Skeletal muscle satellite cell (primary cell): ENCODE data around the gene UFD1.
"Not testable (repeated sequence)": the region's sequence is repeated elsewhere in the genome, so short reads cannot be mapped to it uniquely, and the experiment has no call there.

ENCODE experiments used
- H3K27me3 ChIP-seq: 2 replicates; pipeline ENCODE4 v1.7.0; 2013; ENCODE audit warnings: low read length; ENCODE audit not compliant: control insufficient read depth, insufficient read depth
- H3K36me3 ChIP-seq: 2 replicates; pipeline ENCODE4 v1.7.0; 2013; ENCODE audit warnings: mild to moderate bottlenecking, control low read depth, low read length; ENCODE audit not compliant: insufficient read depth
- H3K4me1 ChIP-seq: 2 replicates; pipeline ENCODE4 v1.7.0; 2013; ENCODE audit warnings: low read length; ENCODE audit not compliant: control insufficient read depth, insufficient read depth
- H3K4me2 ChIP-seq: 2 replicates; pipeline ENCODE4 v1.7.0; 2013; ENCODE audit warnings: mild to moderate bottlenecking, low read length
- H3K4me3 ChIP-seq: 2 replicates; pipeline ENCODE4 v1.7.0; 2013; ENCODE audit warnings: low read length
- H3K9ac ChIP-seq: 2 replicates; pipeline ENCODE4 v1.7.0; 2013; ENCODE audit warnings: mild to moderate bottlenecking, low read depth, low read length, moderate library complexity
- H3K9me3 ChIP-seq: replicated peaks from 2 replicates; pipeline ENCODE4 v1.7.0; 2013; ENCODE audit warnings: mild to moderate bottlenecking, control low read depth, low read length

Gene UFD1

DNA sequence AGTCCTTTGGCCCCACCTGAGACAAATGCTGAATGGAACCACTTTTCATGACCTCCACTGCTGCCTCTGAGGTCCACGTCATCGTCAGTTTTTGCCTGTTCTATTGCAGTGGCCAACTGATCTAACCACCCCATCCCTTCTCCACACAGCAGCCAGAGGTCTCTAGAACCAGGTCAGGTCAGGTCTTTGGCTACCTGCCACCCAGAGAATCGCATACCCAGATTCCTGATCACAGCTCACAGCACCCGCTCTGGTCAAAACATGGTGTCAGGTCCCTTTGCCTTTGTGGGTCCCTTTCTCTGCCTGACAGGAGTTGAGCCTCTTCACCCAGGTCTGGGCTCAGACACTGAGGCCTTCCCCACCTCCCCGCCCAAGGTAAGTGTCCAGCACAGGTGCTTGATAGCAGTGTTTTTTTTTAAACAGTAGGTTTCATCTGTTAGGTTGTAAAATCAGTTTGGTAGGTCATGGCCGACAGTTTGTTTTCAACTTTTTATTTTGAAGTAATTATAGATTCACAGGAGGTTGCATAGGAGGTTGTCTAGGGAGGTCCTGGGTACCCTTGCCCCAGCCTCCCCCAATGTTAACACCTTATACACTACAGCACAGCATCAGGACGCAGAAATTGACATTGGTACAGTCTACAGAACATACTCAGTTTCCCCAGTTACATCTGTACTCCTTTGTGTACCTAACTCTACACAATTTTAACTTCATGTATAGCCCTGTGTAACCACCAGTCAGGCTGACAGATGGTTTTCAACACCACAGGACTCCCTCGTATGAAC, 38.4 kb downstream of the UFD1 start:
- H3K4me1 ChIP-seq, result no peaks in the 10 kb centered on the region
- no peak overlapping the region for H3K4me2 ChIP-seq
- H3K9me3 ChIP-seq, result no peaks in the 10 kb centered on the region
- H3K27me3 ChIP-seq, result no peaks in the 10 kb centered on the region
- no peak overlapping the region for H3K4me3 ChIP-seq
- peaks cover 16% of the 10 kb centered on the region for H3K36me3 ChIP-seq
- no peak overlapping the region for H3K9ac ChIP-seq

DNA sequence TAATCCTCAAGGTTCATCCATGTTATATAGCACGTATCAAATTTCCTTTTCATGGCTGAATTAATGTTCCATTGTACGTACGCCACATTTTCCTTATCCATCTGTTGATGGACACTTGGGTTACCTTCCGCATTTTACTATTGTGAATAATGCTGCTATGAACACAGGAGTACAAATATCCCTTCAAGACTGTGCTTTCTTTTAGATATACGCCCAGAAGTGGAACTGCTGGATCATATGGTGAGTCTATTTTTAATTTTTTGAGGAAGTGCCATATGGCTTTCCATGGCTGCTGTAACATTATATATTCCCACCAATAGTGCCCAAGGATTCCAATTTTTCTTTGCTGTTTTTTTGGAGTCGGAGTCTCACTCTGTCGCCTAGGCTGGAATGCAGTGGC, 40.7 kb downstream of the UFD1 start:
- Histone ChIP-seq H3K4me3 (no peak overlapping the region), H3K9ac (no peak overlapping the region), H3K36me3 (peaks cover 17% of the 10 kb centered on the region), H3K27me3 (no peaks in the 10 kb centered on the region), H3K4me1 (peaks cover 4% of the 10 kb centered on the region), H3K4me2 (no peak overlapping the region), H3K9me3 (no peaks in the 10 kb centered on the region)

DNA sequence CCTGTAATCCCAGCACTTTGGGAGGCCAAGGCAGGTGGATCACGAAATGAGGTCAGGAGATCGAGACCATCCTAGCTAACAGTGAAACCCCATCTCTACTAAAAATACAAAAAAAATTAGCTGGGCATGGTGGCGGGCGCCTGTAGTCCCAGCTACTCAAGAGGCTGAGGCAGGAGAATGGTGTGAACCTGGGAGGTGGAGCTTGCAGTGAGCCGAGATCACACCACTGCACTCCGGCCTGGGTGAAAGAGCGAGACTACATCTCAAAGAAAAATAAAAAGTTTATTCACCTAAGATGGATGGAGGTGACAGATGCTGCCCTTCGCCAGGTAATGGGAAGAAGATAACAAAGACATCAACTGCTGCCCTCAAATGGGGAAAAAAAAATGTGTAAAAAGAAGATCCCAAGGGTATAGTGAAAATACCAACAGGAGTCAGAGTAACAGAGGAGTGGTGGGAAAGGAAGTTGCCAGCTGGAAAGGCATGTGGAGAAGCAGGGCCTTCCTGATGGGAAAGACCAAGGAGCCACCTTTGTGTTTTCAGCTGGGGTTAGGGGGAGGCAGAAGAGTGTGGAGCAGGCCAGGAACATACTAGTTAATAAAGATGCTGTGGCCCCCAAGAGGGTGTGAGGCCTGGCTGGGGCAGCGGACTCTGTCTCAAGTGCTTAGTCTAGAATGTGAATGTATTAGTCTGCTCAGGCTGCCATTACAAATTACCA, 42.4 kb downstream of the UFD1 start:
- not testable (repeated sequence) for H3K9ac ChIP-seq, H3K9me3 ChIP-seq, H3K4me2 ChIP-seq, H3K27me3 ChIP-seq, H3K4me3 ChIP-seq, H3K4me1 ChIP-seq
- H3K36me3 ChIP-seq, result peaks cover 17% of the 10 kb centered on the region

DNA sequence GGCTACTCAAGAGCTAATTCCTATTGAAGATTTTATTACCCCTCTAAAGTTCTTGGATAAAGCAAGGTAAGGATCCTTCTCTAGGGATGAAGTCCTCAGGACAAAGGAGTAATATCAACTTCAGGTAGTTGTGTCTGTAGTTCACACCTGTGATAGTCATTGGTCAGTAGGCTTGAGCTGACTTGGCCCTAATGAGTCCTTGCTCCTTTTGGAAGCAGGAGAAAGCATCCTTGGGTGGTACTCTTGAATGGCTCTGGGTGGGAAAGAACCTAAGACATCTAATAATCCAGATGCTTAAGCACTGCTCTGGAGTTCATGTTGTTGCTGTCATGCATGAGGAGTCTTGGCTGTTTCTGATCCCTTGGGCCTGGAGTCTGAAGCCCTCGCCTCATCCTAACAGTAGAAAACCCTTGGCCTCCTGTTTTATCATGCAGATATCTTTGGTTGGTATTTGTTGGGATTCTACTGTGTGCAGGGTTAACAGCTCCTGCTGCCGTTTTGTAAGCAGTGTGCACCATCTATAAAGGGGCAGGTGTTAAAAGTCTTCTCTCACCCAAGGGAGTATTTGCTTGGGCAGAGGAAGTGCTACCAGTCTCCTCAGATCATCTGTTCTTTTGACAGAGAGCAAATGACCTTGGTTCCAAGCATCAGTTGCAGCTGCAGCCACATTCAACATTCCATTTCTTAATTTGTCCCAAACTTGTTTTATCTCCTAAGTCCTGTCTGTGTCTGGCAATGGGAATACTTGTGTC, 44.0 kb downstream of the UFD1 start:
- no peak overlapping the region for H3K4me3 ChIP-seq
- no peak overlapping the region for H3K4me2 ChIP-seq
- H3K9me3 ChIP-seq, result no peaks in the 10 kb centered on the region
- no peak overlapping the region for H3K9ac ChIP-seq
- no peaks in the 10 kb centered on the region for H3K27me3 ChIP-seq
- peaks cover 11% of the 10 kb centered on the region for H3K4me1 ChIP-seq
- peaks cover 14% of the 10 kb centered on the region for H3K36me3 ChIP-seq

DNA sequence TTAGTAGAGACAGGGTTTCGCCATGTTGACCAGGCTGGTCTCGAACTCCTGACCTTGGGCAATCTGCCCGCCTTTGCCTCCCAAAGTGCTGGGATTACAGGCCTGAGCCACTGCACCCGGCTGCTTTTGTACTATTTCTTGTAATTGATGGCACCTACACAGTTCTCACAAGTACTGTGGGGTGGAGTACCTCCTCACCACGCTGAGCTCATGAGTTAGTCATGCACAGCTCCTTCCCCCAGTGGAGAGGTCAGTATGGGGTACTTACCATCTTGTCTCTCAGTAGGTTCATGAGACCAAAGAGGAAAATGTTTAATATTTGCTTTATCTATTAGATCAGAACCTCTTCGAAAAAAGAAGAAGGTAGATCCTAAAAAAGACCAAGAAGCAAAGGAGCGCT, 44.6 kb downstream of the UFD1 start:
- H3K4me1 ChIP-seq, result peaks cover 18% of the 10 kb centered on the region
- H3K36me3 ChIP-seq, result peaks cover 14% of the 10 kb centered on the region
- no peak overlapping the region for H3K4me3 ChIP-seq
- H3K9me3 ChIP-seq, result no peaks in the 10 kb centered on the region
- H3K9ac ChIP-seq, result no peak overlapping the region
- H3K27me3 ChIP-seq, result no peaks in the 10 kb centered on the region
- no peak overlapping the region for H3K4me2 ChIP-seq

DNA sequence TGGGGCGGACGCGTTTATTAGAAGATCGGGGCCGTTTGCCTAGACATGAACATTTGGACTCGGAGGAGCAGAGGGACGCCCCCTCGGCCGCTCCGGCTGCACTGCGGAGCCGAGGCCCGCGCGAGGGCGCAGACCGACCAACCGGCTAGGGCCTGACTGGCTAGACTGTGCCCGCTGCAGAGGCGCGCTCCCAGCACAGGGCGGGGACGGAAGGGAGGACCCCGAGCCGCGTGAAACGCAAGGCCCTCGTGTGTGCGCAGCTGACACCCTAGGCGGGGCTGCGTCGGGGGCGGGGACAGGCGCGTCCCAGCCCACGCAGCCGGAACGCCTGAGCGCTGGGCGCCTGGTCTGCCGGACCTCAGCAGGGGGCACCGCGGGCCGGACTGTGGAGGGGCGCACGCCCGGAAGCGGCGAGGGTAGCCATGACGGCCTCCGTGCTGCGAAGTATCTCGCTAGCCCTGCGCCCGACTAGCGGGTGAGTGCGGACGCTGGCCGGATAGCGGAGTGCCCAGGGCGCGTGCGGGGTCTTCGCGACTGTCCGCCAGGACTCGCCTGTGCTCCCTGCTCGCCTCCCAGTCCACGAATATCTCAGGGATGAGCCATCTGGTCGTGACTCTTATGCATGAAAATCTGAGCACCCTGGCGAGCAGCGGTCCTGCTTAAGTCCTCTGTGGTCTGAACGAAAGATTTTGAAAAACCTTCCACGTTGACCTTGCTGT, 46.7 kb downstream of the UFD1 start, which contains the start of gene MRPL40:
MRPL40 (plus strand) TSS at position 413 of the 719 bp plus-strand sequence; CDS start at position 423, 10 bp downstream.
- peaks cover 14% of the 10 kb centered on the region for H3K36me3 ChIP-seq
- H3K9me3 ChIP-seq, result no peaks in the 10 kb centered on the region
- H3K9ac ChIP-seq, result peak within 1 kb of the TSS; percentile 95
- H3K4me3 ChIP-seq, result peak within 1 kb of the TSS; percentile 81
- H3K4me2 ChIP-seq, result peak within 1 kb of the TSS; percentile 98
- peaks cover 23% of the 10 kb centered on the region for H3K4me1 ChIP-seq
- no peaks in the 10 kb centered on the region for H3K27me3 ChIP-seq

DNA sequence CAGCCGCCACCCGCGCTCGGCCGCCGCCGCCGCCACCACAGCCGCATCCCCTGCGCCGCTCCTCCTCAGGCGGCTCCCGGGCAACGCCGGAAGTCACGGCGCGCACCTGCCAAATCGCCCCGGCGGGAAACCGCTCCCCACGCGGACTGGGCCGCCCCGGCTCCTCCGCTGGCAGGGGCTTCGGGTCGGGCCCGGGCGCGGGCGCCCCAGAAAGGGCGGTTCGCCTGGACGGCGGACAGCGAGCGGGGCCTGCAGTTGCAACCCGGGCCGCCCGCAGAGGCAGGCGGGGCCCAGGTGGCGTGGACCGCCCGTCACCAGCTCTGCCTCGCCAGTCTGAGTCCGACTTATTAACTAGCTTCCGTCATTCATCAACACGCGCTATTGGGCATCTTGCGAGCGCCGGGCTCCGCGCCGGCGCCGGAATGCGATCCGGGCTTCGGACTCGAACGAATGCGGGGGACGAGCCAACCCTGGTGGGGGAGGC, 47.3 kb downstream of the UFD1 start, which contains the start of gene HIRA:
HIRA (minus strand) TSS at position 85 of the 484 bp plus-strand sequence. CDS start 257 bp downstream, outside the sequence.
- H3K9ac ChIP-seq, result peak within 1 kb of the TSS; percentile 95
- H3K36me3 ChIP-seq, result peaks cover 14% of the 10 kb centered on the region
- peaks cover 23% of the 10 kb centered on the region for H3K4me1 ChIP-seq
- peak within 1 kb of the TSS; percentile 81 for H3K4me3 ChIP-seq
- H3K27me3 ChIP-seq, result no peaks in the 10 kb centered on the region
- no peaks in the 10 kb centered on the region for H3K9me3 ChIP-seq
- peak within 1 kb of the TSS; percentile 98 for H3K4me2 ChIP-seq

DNA sequence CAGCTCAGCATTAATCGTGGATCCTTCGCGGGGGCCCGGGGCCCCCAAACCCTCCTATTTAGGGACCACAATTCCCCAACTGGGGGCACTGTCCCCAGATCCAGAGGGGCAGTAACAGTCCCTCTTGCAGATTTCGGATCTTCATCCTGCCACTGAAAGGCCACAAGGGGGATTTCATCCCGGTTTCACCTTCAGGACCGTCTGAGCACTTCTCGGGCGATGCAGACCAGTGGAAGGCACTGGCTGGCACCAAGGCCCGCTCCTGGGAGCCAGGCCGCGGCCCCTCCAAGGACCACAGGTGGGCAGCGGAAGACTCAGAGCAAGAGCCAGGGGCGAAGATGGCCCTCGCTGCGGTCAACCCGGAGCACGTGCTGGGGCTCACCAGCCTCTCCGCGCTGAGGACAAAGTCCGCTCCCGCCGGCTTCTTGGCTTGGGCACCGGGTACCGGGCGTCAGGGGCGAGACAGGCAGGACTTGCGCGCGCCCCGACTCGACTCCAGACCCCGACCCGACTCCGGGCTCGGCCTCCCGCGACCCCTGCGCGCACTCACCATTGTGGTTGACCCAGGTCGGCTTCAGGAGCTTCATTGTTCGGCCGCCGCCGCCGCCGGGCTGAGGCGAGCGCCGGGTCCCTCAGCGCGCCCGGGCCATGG, 48.0 kb downstream of the UFD1 start:
- Histone ChIP-seq H3K4me1 (peaks cover 23% of the 10 kb centered on the region), H3K9me3 (no peaks in the 10 kb centered on the region), H3K4me2 (peak overlapping the region; percentile 89), H3K36me3 (peaks cover 14% of the 10 kb centered on the region), H3K9ac (peak overlapping the region; percentile 95), H3K27me3 (no peaks in the 10 kb centered on the region), H3K4me3 (peak overlapping the region; percentile 81)

DNA sequence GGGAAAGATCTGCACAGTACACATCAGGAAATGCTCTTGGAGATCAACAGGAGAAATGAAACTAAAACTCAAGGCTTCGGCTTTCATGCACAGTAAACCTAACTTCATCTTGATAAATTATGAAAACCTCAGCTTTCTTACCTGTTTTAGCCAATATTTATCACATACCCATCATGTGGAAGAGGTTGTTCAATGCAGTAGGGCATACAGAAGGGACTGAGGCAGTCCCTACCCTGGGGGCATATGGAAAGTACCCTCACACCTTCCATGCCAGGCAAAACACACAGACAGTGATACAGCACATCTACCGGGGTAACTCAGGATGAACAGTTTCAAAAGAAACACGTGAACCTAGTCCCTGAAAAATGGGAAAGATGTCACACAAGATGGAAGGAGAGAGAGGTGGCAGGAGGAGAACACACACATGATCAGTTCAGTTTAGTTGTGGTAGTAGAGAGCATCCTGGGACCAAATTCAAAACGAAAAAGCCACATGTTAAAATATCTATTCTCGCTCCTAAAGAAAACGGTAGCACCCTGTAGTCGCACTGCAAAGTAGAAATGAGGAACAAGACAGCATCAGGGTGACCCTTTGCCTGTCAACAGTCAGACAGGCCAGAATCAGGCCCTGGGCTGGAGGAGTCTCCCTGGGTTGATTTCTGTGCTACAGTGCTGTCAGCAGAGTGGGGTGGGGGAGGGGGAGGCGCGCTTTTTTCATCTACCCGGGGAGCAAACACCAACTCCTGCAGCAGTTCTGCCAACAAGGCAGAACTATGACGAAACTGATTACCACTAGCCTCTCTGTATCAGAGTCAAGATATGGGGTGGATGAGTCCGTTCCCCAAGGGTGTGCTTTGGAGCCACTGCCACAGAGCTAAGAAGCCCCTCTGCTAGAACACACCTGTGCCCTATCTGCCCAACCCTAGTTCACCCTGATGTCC, 48.8 kb downstream of the UFD1 start:
- peaks cover 23% of the 10 kb centered on the region for H3K4me1 ChIP-seq
- H3K4me3 ChIP-seq, result peak overlapping the region; percentile 81
- H3K27me3 ChIP-seq, result no peaks in the 10 kb centered on the region
- H3K36me3 ChIP-seq, result peaks cover 6% of the 10 kb centered on the region
- H3K9me3 ChIP-seq, result no peaks in the 10 kb centered on the region
- H3K9ac ChIP-seq, result peak overlapping the region; percentile 95
- peak overlapping the region; percentile 89 for H3K4me2 ChIP-seq

DNA sequence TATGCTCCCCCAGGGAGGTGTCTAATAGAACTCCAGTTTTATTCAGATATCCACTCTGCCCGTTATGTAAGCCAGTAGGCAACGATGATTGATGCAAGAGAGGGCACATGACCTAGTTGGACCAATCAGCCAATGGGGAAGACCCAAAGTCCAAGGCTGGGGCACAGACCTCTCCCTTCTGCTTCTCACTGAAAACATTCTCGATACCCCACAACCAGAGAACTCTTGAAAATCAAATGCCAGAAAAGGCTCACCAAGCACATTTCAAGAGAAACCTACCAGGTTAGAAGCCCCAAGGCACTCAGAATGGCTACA, 54.9 kb downstream of the UFD1 start:
- H3K36me3 ChIP-seq, result peaks cover 5% of the 10 kb centered on the region
- H3K9ac ChIP-seq, result no peak overlapping the region
- no peaks in the 10 kb centered on the region for H3K27me3 ChIP-seq
- H3K4me1 ChIP-seq, result peaks cover 4% of the 10 kb centered on the region
- H3K4me3 ChIP-seq, result no peak overlapping the region
- no peak overlapping the region for H3K4me2 ChIP-seq
- no peaks in the 10 kb centered on the region for H3K9me3 ChIP-seq
